ENCODE measurements around the gene FOXP1. TPM values are rescaled to one million over a fixed set of nuclear protein-coding genes. Genes with fewer than 3 reads are reported as not detected.
"Not testable (repeated sequence)": the region's sequence is repeated elsewhere in the genome, so short reads cannot be mapped to it uniquely, and the experiment has no call there.

The FOXP1 gene
- total RNA-seq, 1 donor from 2014 or later = 74.2 TPM

DNA sequence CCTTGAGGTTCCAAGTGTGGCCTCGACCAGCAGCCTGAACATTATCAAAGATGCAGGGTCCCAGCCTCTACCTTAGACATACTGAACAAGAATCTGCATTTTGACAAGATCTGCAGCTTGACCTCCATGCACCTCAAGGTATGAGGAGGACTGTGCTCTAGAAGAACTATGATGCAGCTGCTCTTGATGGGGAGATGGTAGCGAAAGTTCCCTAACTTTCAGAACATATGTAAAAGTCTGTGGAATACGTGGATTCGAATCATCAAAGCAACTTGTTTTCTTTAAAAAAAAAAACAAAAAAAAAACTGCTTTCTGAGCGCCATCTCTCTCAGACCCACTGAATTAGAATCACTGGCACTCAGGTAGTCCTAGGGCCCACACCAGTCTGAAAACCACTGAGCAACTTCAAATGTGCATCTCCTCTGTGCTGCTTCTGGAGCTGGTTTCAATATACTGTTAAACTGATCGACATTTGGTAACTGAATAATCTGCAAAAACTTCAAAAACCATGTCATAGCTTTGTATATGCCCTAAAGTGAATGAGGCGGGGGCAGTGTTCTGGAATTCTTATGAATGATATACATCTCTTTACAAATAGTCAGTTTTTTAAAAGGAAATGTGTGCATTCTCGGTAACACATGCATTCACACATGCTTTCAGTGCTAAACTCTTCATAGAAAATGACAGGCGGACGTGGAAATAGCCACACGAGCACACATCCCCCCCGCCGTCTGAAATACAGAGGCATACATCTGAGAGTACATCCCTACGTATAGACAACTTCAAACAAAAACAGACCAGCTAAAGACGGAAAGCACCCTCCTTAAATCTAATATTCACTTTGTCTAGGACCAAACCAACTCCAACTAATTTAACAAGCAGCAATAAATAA lies 128.8 kb downstream of the FOXP1 start:
- DNase-seq (ENCODE audit: low spot score) = no peak

DNA sequence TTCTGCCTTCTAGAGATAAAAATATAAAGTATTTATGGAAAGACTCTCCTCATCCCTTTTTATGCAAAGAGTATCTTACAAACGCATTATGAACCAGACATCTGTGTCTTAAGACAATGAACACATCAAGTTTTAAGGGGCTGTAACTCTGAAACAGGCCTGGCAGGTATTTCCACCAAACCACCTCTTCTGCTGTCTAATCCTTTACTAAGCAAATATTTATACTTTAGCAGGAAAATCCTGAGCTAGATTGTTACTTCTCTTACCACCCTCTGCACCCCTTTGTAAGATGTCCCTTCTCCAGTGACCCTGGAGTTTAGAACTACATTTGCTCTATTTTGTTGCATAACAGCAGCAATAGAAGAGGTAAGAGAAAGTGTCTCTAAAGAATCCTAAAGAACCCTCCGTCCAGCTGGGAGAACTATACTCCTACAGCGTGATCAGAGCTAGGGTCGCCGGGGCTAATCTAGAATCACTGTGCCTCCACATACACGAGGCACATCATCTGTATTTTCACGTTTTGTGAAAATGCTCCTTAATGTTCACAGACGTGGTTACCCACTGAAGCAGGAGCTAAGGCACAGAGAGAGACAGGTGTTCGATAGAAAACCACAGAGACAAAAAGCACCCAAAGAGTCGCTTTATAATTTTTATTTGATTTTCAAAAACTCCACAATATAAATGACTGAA lies 129.6 kb downstream of the FOXP1 start:
- no peak for DNase-seq (ENCODE audit: low spot score)

- DNase-seq (ENCODE audit: low spot score) = no peak
Measured at GRCh38 chr3:71453319-71453718, 130.2 kb downstream of the FOXP1 start.

GRCh38 chr3:71451812-71452211 lies 131.7 kb downstream of the FOXP1 start:
- DNase-seq (ENCODE audit: low spot score) = no peak

DNA sequence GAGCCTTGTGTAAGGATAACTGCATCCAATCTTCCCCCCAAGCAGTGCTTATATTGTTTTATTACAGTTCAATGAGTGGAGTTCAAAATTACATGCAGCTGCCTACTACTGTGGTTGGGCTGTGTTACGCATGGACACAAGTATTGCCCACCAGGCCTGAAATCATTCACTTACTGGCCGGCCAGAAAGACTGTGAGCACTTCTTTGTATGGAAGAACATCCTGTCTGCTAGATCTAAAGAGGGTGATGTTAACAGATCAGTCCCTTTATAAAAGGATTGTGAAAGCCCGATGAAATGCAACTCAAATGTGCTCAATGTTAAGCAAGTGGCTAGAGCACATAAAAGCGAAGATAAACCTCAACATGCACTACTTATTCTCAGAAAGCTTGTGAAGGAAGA lies 132.5 kb downstream of the FOXP1 start:
- DNase-seq (ENCODE audit: low spot score) = no peak

DNA sequence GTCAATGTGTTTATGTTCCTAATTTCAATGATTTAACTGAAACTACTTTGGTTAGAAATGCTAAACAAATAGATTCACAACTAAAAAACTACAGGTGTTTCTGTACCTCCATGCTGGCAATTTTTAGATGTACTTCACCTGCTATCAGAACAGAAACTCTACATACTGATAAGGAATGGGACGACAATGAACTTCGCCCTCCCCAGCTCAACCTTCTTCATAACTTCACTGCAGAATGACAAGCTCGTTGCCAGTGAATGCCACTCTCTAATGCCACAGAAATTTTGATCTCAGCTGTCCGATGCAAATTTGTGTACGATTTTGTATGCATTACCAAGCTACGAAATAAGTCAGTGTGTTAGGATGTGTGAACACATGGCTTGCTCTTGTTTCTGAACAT lies 133.4 kb downstream of the FOXP1 start:
- DNase-seq (ENCODE audit: low spot score) = no peak

- no peak for DNase-seq (ENCODE audit: low spot score)
Measured at GRCh38 chr3:71447803-71448202, 135.7 kb downstream of the FOXP1 start.

- no peak for DNase-seq (ENCODE audit: low spot score)
Measured at GRCh38 chr3:71447197-71447596, 136.3 kb downstream of the FOXP1 start.

- DNase-seq (ENCODE audit: low spot score) = no peak
Measured at GRCh38 chr3:71446734-71447133, 136.8 kb downstream of the FOXP1 start.

GRCh38 chr3:71446260-71446659 lies 137.3 kb downstream of the FOXP1 start:
- no peak for DNase-seq (ENCODE audit: low spot score)

- no peak for DNase-seq (ENCODE audit: low spot score)
Measured at GRCh38 chr3:71444861-71445259, 138.7 kb downstream of the FOXP1 start.

DNA sequence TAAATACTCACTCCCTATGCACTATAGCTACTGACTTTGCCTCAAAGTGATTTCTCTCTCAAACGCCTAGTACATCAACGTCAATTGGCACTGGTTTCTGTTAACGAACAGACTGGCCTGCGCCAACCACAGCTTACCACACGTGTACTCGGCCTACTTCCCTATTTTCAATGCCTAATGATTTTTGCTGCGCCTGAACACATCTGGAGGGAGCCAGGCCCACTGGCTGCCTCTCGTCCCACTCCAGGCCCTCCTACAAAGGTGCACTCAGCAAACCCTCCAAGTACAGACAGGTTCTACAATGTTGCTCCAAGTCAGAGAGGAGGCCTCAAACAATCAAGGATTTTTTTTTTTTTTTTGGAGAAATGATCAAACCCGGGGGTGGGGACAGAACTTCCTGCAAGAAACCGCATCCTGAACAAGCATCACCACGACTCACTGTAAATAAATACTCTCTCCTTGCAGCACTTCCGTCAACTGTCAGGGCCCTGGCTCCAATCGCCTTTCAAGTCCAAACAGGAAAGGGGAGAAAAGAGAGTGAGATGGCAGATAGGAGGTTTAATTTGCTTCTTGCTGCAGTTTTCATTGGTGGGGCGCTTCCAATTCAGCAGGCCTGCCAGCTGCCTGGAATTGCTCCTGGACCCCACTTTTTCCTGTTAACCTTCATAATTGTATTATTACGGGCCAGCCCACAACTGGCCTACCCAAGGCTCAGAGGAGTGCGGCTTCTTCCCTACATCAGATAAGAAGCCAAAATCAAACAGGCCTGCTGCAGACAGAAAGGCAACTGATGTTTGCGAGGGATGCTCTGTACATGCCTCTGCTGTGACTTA lies 139.3 kb downstream of the FOXP1 start:
- DNase-seq (ENCODE audit: low spot score) = no peak

DNA sequence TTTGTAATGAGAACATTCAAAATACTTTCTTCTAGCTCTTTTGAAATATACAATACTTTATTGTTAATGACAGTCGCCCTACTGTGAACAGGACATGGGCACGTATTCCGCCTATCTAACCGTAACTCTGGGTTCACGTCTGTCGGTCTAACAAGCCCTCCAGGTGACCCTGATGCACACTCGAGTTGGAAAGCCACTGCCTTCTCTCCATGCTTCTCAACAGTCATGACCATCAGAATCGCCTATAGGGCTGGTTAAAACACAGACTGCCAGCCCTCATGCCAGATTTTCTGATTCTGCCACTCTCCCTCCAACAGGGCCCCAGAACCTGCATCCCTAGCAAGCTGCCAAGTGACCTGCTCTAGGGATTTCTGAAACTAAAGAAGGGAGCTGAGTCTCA lies 140.2 kb downstream of the FOXP1 start:
- no peak for DNase-seq (ENCODE audit: low spot score)

- no peak for DNase-seq (ENCODE audit: low spot score)
Measured at GRCh38 chr3:71442652-71443042, 140.9 kb downstream of the FOXP1 start.

- DNase-seq (ENCODE audit: low spot score) = no peak
Measured at GRCh38 chr3:71441925-71442651, 141.4 kb downstream of the FOXP1 start.

GRCh38 chr3:71441217-71441924 lies 142.2 kb downstream of the FOXP1 start:
- DNase-seq (ENCODE audit: low spot score) = no peak

GRCh38 chr3:71438904-71439303 lies 144.6 kb downstream of the FOXP1 start:
- no peak for DNase-seq (ENCODE audit: low spot score)

- no peak for DNase-seq (ENCODE audit: low spot score)
Measured at GRCh38 chr3:71438071-71438685, 145.3 kb downstream of the FOXP1 start.

GRCh38 chr3:71436337-71436736 lies 147.2 kb downstream of the FOXP1 start:
- no peak for DNase-seq (ENCODE audit: low spot score)

DNA sequence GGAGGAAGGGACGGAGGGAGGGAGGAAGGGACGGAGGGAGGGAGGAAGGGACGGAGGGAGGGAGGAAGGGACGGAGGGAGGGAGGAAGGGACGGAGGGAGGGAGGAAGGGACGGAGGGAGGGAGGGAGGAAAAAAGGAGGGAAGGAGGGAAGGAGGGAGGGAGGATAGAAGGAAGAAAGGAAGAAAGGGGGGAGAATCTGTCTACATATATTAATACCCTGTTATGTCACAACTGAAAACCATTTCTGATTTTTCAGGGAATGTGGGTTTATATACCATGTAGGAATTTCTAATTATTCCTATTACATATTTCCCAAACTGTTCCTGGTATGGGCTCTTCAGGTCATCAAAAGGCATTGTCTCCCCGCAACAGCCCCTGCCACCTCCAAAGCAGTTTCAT lies 147.7 kb downstream of the FOXP1 start:
- DNase-seq (ENCODE audit: low spot score) = not testable (repeated sequence)

All from mesenteric fat pad (tissue), 1 donor.